ENCODE results near the gene PRM3. TPM values are rescaled to one million over a fixed set of nuclear protein-coding genes. Genes with fewer than 3 reads are reported as not detected.
"Not testable (repeated sequence)": the region's sequence is repeated elsewhere in the genome, so short reads cannot be mapped to it uniquely, and the experiment has no call there.

PRM3 gene
- total RNA-seq, 4 donors from 2014 or later: not detected

- no peak for ATAC-seq
- no peak overlapping the region for H3K4me3 ChIP-seq
- no peak for TF ChIP-seq POLR2A (IDR thresholded peaks at IDR 0.05)
- TF ChIP-seq, protein P1, sequence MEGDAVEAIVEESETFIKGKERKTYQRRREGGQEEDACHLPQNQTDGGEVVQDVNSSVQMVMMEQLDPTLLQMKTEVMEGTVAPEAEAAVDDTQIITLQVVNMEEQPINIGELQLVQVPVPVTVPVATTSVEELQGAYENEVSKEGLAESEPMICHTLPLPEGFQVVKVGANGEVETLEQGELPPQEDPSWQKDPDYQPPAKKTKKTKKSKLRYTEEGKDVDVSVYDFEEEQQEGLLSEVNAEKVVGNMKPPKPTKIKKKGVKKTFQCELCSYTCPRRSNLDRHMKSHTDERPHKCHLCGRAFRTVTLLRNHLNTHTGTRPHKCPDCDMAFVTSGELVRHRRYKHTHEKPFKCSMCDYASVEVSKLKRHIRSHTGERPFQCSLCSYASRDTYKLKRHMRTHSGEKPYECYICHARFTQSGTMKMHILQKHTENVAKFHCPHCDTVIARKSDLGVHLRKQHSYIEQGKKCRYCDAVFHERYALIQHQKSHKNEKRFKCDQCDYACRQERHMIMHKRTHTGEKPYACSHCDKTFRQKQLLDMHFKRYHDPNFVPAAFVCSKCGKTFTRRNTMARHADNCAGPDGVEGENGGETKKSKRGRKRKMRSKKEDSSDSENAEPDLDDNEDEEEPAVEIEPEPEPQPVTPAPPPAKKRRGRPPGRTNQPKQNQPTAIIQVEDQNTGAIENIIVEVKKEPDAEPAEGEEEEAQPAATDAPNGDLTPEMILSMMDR (IDR thresholded peaks at IDR 0.05 in 4 of 5, conservative IDR thresholded peaks at IDR 0.05 in 1 of 5): no peak
- intact Hi-C loops (cut with DNase I; ENCODE audit: low total_unique reads): no loop called here
- no peak for DNase-seq
- H3K9me3 ChIP-seq: no peaks in the 10 kb centered on the region
- no peak overlapping the region for H3K27ac ChIP-seq
- H3K27me3 ChIP-seq: no peaks in the 10 kb centered on the region
- in situ Hi-C loops (cut with MboI; ENCODE audit: low sequenced_read_pairs in 4 of 4): no loop called here
- no peaks in the 10 kb centered on the region for H3K36me3 ChIP-seq
- no peaks in the 10 kb centered on the region for H3K4me1 ChIP-seq
Measured at GRCh38 chr16:11290102-11290893, 16.9 kb upstream of the PRM3 start.

DNA sequence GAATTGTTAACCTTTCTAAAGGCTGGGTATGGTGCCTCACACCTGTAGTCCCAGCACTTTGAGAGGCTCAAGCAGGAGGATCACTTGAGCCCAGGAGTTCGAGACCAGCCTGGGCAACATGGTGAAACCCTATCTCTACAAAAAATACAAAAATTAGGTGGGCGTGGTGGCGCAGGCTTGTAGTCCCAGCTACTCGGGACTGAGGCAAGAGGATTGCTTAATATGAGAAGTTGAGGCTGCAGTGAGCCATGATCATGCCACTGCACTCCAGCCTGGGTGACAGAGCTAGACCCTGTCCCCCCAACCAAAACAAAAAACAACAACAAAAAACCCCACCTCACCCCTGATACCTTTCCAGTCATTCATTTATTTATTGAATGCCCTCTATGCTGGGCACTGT lies 16.3 kb upstream of the PRM3 start:
- intact Hi-C loops (cut with DNase I; ENCODE audit: low total_unique reads); H3K36me3 ChIP-seq: not testable (repeated sequence)

DNA sequence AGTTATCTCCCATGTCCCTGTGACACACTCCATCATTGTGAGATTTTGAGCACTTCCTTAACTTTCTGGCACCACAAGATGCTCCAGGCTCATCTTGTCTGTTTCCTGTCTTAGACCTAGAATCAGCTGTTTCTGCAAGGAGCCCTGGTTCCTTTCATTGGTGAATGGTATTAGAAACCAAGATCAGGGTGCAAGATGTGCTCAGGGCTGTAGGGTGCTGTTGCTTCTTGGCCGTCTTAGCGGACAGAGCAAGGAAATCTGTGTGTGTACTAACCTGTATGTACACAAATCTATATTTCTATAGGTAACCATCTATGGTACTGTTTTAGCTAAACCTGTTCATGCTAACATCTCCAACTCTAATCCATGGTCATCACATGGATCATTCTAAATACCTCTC lies 15.8 kb upstream of the PRM3 start:
- intact Hi-C loops (cut with DNase I; ENCODE audit: low total_unique reads) (no loop called here), in situ Hi-C loops (cut with MboI; ENCODE audit: low sequenced_read_pairs in 4 of 4) (no loop called here)
- no peaks in the 10 kb centered on the region for H3K9me3 ChIP-seq
- no peaks in the 10 kb centered on the region for H3K4me1 ChIP-seq
- no peak overlapping the region for H3K27ac ChIP-seq
- DNase-seq (no peak), ATAC-seq (no peak)
- H3K36me3 ChIP-seq: no peaks in the 10 kb centered on the region
- no peak overlapping the region for H3K4me3 ChIP-seq
- no peaks in the 10 kb centered on the region for H3K27me3 ChIP-seq
- no peak for TF ChIP-seq POLR2A (IDR thresholded peaks at IDR 0.05)
- TF ChIP-seq, protein P1 (IDR thresholded peaks at IDR 0.05 in 4 of 5, conservative IDR thresholded peaks at IDR 0.05 in 1 of 5): no peak

More for the DNA sequence above, 16.3 kb upstream of the PRM3 start:
- H3K27ac ChIP-seq; H3K4me1 ChIP-seq; H3K4me3 ChIP-seq; in situ Hi-C loops (cut with MboI; ENCODE audit: low sequenced_read_pairs in 4 of 4); H3K27me3 ChIP-seq; ATAC-seq; H3K9me3 ChIP-seq; DNase-seq: not testable (repeated sequence)

DNA sequence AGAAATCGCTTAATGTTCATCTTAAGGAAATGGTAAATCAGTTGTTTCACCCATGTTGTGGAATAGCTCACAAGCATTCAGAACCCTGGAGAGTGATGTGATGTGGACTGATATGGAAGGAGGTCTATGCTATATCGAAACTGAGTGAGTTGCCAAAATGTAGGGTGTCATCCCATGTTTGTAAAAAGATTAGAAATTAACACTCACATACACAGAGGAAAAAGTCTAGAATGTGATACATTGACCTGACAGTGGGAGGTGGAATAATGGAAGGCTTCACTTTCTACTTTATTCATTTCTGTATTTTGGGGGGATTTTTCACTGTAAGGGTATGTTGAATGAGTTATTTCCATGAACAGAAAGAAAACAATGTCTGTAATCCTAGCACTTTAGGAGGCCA lies 12.4 kb upstream of the PRM3 start:
- no peak overlapping the region for H3K4me3 ChIP-seq
- intact Hi-C loops (cut with DNase I; ENCODE audit: low total_unique reads): no loop called here
- H3K27ac ChIP-seq: no peak overlapping the region
- ATAC-seq: no peak
- no peaks in the 10 kb centered on the region for H3K36me3 ChIP-seq
- H3K4me1 ChIP-seq: no peaks in the 10 kb centered on the region
- no peaks in the 10 kb centered on the region for H3K9me3 ChIP-seq
- in situ Hi-C loops (cut with MboI; ENCODE audit: low sequenced_read_pairs in 4 of 4): no loop called here
- H3K27me3 ChIP-seq: no peaks in the 10 kb centered on the region
- DNase-seq: no peak
- no peak for TF ChIP-seq POLR2A (IDR thresholded peaks at IDR 0.05)
- TF ChIP-seq, protein P1 (IDR thresholded peaks at IDR 0.05 in 4 of 5, conservative IDR thresholded peaks at IDR 0.05 in 1 of 5): no peak

DNA sequence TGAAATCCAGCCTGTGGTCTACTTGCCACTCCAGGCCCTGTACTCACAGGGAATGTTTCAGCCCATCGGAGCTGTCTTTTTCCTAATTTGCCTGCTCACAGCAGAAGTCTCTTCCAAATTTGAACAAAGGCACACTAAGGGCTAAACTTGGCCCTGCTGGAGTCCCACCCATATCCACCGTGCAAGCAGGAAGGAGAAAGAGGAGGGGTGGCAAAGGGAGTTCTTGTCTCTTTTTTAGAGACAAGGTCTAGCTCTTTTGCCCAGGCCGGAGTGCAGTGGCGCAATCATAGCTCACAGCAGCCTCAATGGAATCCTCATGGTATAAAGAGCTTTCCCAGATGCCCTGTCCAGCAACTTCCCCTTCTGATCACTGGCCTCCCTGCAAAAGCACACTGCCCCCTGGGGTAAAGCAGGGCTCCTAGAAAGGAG lies 10.4 kb upstream of the PRM3 start:
- Histone ChIP-seq H3K4me3 (no peak overlapping the region), H3K27ac (no peak overlapping the region), H3K9me3 (no peaks in the 10 kb centered on the region), H3K36me3 (no peaks in the 10 kb centered on the region), H3K27me3 (no peaks in the 10 kb centered on the region), H3K4me1 (no peaks in the 10 kb centered on the region)
- no peak for DNase-seq
- TF ChIP-seq, protein P1 (IDR thresholded peaks at IDR 0.05 in 4 of 5, conservative IDR thresholded peaks at IDR 0.05 in 1 of 5): no peak
- no peak for TF ChIP-seq POLR2A (IDR thresholded peaks at IDR 0.05)
- no peak for ATAC-seq
- in situ Hi-C loops (cut with MboI; ENCODE audit: low sequenced_read_pairs in 4 of 4) (no loop called here), intact Hi-C loops (cut with DNase I; ENCODE audit: low total_unique reads) (no loop called here)
